NCI-H1417 (cell line): Measurements from ENCODE around the gene NKAP.
"Not testable (repeated sequence)": the region's sequence is repeated elsewhere in the genome, so short reads cannot be mapped to it uniquely, and the experiment has no call there.

Experiments used
- DNase-seq, 3 experiments: peaks; one replicate each; lab custom pipeline; 2025; lab: John Stamatoyannopoulos, UW

Gene NKAP

GRCh38 chrX:119935215-119935874 lies 8.2 kb downstream of the NKAP start:
- no peak for DNase-seq

- not testable (repeated sequence) for DNase-seq
These were observed 21.2 kb downstream of the NKAP start for GRCh38 chrX:119922391-119922790.

GRCh38 chrX:119919835-119920585 lies 23.5 kb downstream of the NKAP start:
- no peak for DNase-seq

- no peak for DNase-seq
These were observed 25.7 kb downstream of the NKAP start for GRCh38 chrX:119917877-119918276.

GRCh38 chrX:119916310-119916709 lies 27.2 kb downstream of the NKAP start:
- DNase-seq: no peak

GRCh38 chrX:119900976-119901375 lies 42.6 kb downstream of the NKAP start:
- DNase-seq: no peak

GRCh38 chrX:119899125-119899524 lies 44.4 kb downstream of the NKAP start:
- DNase-seq: no peak

- peak in 2 of 3 experiments; percentile 17 to 53 for DNase-seq
These were observed 47.7 kb downstream of the NKAP start, which contains the start of gene AKAP14 for GRCh38 chrX:119895843-119896326. TSS of gene AKAP14 (plus strand) at chrX:119895893. CDS start at chrX:119903224, 7,331 bp downstream.

- not testable (repeated sequence) for DNase-seq
These were observed 51.4 kb downstream of the NKAP start for GRCh38 chrX:119891961-119892692.

GRCh38 chrX:119890626-119891025 lies 52.9 kb downstream of the NKAP start:
- not testable (repeated sequence) for DNase-seq

- peak in 2 of 3 experiments; percentile 53 to 68 for DNase-seq
These were observed 55.7 kb downstream of the NKAP start for GRCh38 chrX:119887721-119888425.

- no peak for DNase-seq
These were observed 57.8 kb downstream of the NKAP start for GRCh38 chrX:119885554-119886428.

GRCh38 chrX:119880552-119881437 lies 62.8 kb downstream of the NKAP start:
- peak; percentile 15 to 58 (median 19) for DNase-seq

- DNase-seq: no peak
These were observed 63.5 kb downstream of the NKAP start for GRCh38 chrX:119880076-119880475.

GRCh38 chrX:119878740-119879139 lies 64.8 kb downstream of the NKAP start:
- no peak for DNase-seq

GRCh38 chrX:119871599-119872395 lies 71.8 kb downstream of the NKAP start, which contains the start of the genes NDUFA1 and RNF113A:
TSS of gene NDUFA1 (plus strand) at chrX:119871832. CDS start at chrX:119871912, 80 bp downstream.
TSS of gene RNF113A (minus strand) at chrX:119871733. CDS start at chrX:119871613, 120 bp downstream.
- peak; percentile 84 to 93 (median 92) for DNase-seq

- DNase-seq: no peak
These were observed 72.3 kb downstream of the NKAP start for GRCh38 chrX:119871245-119871598.
